Activated naive CD8-positive, alpha-beta T cell (primary cell): ENCODE results near the gene MIOX.
A peak's percentile ranks its signal among the peaks of the same experiment; 100 is the strongest.
"Not testable (repeated sequence)": the region's sequence is repeated elsewhere in the genome, so short reads cannot be mapped to it uniquely, and the experiment has no call there.

Experiments
- H3K27ac Mint-ChIP-seq: one replicate; pipeline ENCODE4 v1.8.0; 2021; ENCODE audit warnings: mixed read lengths
- H3K27me3 Mint-ChIP-seq: one replicate; pipeline ENCODE4 v1.8.0; 2021; ENCODE audit warnings: mixed read lengths
- H3K36me3 Mint-ChIP-seq: one replicate; pipeline ENCODE4 v1.8.0; 2021; ENCODE audit warnings: mixed read lengths
- H3K4me1 Mint-ChIP-seq: one replicate; pipeline ENCODE4 v1.8.0; 2021; ENCODE audit warnings: low read depth, mixed read lengths
- H3K4me3 Mint-ChIP-seq: one replicate; pipeline ENCODE4 v1.8.0; 2021; ENCODE audit warnings: mild to moderate bottlenecking, mixed read lengths
- H3K9me3 Mint-ChIP-seq: one replicate; pipeline ENCODE4 v1.8.0; 2021; ENCODE audit warnings: low read depth, mixed read lengths

Gene MIOX

DNA sequence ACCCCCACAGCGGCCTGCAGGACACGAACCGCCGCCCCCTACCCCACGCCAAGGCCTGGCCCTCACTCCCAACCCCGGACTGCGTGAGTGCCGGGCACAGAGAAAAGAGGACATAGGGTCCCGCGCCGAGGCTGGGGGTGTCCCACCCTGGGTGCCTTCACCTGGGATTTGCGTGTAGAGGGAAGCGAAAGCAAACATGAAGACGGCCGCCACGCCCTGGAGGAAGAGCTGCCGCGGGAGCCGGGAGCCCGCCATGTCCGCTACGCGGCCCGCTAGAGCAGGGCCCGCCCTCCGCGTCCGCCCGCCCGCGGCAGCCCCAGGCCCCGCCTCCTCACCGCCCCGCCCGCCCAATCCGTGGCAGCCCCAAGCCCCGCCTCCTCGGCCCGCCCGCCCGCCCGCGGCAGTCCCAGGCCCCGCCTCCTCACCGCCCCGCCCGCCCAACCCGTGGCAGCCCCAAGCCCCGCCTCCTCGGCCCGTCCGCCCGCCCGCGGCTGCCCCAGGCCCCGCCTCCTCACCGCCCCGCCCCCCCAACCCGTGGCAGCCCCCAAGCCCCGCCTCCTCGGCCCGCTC is 20.8 kb downstream of the MIOX start, which contains the start of gene LMF2:
TSS of gene LMF2 (minus strand) at position 282 of the 570 bp plus-strand sequence. CDS start at position 255, 27 bp downstream.
- H3K36me3 Mint-ChIP-seq, result no peaks in the 10 kb centered on the region

GRCh38 chr22:50507991-50508884 is 21.6 kb downstream of the MIOX start, which contains the start of gene NCAPH2:
NCAPH2 (plus strand) TSS chr22:50508224; CDS start chr22:50508338, 114 bp downstream.
- H3K4me3 Mint-ChIP-seq, result peak within 1 kb of the TSS; percentile 93
- H3K27me3 Mint-ChIP-seq, result no peaks in the 10 kb centered on the region
- no peaks in the 10 kb centered on the region for H3K36me3 Mint-ChIP-seq
- H3K9me3 Mint-ChIP-seq, result no peaks in the 10 kb centered on the region
- peak within 1 kb of the TSS; percentile 96 for H3K27ac Mint-ChIP-seq
- H3K4me1 Mint-ChIP-seq, result peaks cover 12% of the 10 kb centered on the region

More for the DNA sequence above, 20.8 kb downstream of the MIOX start, which contains the start of gene LMF2:
- Mint-ChIP-seq H3K4me1 (peaks cover 12% of the 10 kb centered on the region), H3K27ac (peak within 1 kb of the TSS; percentile 96), H3K27me3 (no peaks in the 10 kb centered on the region), H3K9me3 (no peaks in the 10 kb centered on the region), H3K4me3 (peak within 1 kb of the TSS; percentile 93)

- H3K4me1 Mint-ChIP-seq, result peaks cover 14% of the 10 kb centered on the region
- H3K27ac Mint-ChIP-seq, result peak overlapping the region; percentile 96
- no peaks in the 10 kb centered on the region for H3K27me3 Mint-ChIP-seq
- no peaks in the 10 kb centered on the region for H3K9me3 Mint-ChIP-seq
- H3K4me3 Mint-ChIP-seq, result peak overlapping the region; percentile 93
- no peaks in the 10 kb centered on the region for H3K36me3 Mint-ChIP-seq
Measured at GRCh38 chr22:50508897-50509296, 22.2 kb downstream of the MIOX start.

- Mint-ChIP-seq H3K4me3 (no peak overlapping the region), H3K9me3 (no peaks in the 10 kb centered on the region), H3K27me3 (no peaks in the 10 kb centered on the region), H3K27ac (no peak overlapping the region), H3K36me3 (no peaks in the 10 kb centered on the region), H3K4me1 (peaks cover 20% of the 10 kb centered on the region)
Measured at GRCh38 chr22:50513175-50513574, 26.5 kb downstream of the MIOX start.

- Mint-ChIP-seq H3K9me3 (no peaks in the 10 kb centered on the region), H3K27me3 (no peaks in the 10 kb centered on the region), H3K4me3 (no peak overlapping the region), H3K36me3 (no peaks in the 10 kb centered on the region), H3K4me1 (peaks cover 8% of the 10 kb centered on the region), H3K27ac (no peak overlapping the region)
Measured at GRCh38 chr22:50516068-50516467, 29.4 kb downstream of the MIOX start.

- Mint-ChIP-seq H3K27ac (no peak overlapping the region), H3K4me1 (peaks cover 8% of the 10 kb centered on the region), H3K27me3 (no peaks in the 10 kb centered on the region), H3K36me3 (no peaks in the 10 kb centered on the region), H3K9me3 (no peaks in the 10 kb centered on the region), H3K4me3 (no peak overlapping the region)
Measured at GRCh38 chr22:50516891-50517290, 30.2 kb downstream of the MIOX start.

DNA sequence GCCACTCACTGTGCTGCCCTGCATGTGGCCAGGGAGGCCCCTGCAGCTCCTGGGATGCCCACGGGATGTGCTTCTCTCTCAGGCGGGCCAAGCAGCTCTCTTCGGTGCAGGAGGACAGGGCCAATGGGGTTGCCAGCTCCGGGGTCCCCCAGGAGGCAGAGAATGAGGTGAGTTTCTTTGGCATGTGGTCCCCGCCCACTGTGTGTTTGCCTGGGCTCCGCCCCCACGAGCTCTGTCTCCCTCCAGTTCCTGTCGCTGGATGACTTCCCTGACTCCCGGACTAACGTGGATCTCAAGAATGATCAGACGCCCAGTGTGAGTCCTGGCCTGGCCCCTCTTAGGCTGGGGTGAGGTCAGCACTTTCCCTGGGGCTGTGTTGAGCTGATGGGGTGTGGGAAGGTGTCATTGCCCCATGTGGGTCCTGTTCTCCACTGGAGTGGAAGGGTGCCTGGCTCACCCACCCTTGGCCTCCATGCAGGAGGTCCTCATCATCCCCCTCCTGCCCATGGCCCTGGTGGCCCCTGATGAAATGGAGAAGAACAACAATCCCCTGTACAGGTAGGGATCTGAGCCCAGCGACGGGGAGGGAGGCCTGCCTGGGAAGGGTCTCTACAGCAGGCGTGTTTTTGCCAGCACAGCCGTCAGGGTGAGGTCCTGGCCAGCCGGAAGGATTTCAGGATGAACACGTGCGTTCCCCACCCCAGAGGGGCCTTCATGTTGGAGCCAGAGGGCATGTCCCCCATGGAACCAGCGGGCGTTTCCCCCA is 31.0 kb downstream of the MIOX start:
- Mint-ChIP-seq H3K36me3 (no peaks in the 10 kb centered on the region), H3K9me3 (no peaks in the 10 kb centered on the region), H3K4me3 (no peak overlapping the region), H3K27me3 (no peaks in the 10 kb centered on the region), H3K27ac (no peak overlapping the region), H3K4me1 (peaks cover 8% of the 10 kb centered on the region)

- Mint-ChIP-seq H3K36me3 (no peaks in the 10 kb centered on the region), H3K9me3 (no peaks in the 10 kb centered on the region), H3K27me3 (no peaks in the 10 kb centered on the region), H3K4me1 (peaks cover 9% of the 10 kb centered on the region), H3K4me3 (no peak overlapping the region), H3K27ac (no peak overlapping the region)
Measured at GRCh38 chr22:50518606-50519005, 31.9 kb downstream of the MIOX start.

GRCh38 chr22:50519151-50519550 is 32.5 kb downstream of the MIOX start:
- Mint-ChIP-seq H3K9me3 (no peaks in the 10 kb centered on the region), H3K27ac (no peak overlapping the region), H3K27me3 (no peaks in the 10 kb centered on the region), H3K4me1 (peaks cover 8% of the 10 kb centered on the region), H3K36me3 (no peaks in the 10 kb centered on the region), H3K4me3 (no peak overlapping the region)

- not testable (repeated sequence) for H3K27ac Mint-ChIP-seq, H3K36me3 Mint-ChIP-seq, H3K4me1 Mint-ChIP-seq, H3K27me3 Mint-ChIP-seq, H3K4me3 Mint-ChIP-seq, H3K9me3 Mint-ChIP-seq
Measured at GRCh38 chr22:50520184-50520583, 33.5 kb downstream of the MIOX start.

DNA sequence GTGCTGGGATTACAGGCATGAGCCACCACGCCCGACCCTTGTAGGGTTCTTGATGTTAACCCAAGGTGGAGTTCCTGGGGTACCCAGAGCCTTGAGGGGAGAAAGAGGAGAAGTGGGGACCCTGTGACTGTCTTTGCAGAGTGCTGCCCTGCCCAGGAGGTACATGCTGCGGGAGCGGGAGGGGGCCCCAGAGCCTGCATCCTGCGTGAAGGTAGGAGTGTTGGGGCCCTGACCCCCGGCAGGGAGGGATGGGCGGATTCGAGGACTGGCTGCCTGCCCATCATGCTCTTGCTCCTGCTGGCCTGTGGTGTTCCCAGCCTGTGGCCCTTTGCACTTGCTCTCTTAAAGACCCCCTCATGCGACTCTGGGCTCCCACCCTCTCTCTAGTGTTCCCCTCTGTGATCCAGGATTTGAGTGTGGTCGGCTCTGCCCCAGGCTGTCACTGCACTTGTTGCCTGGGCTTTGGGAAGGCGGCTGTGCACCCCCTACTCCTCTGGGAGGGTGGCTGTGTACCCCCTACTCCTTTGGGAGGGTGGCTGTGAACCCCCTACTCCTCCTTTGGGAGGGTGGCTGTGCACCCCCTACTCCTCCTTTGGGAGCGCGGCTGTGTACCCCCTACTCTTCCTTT is 34.3 kb downstream of the MIOX start:
- Mint-ChIP-seq H3K4me1 (peaks cover 7% of the 10 kb centered on the region), H3K9me3 (no peaks in the 10 kb centered on the region), H3K4me3 (no peak overlapping the region), H3K27ac (no peak overlapping the region), H3K36me3 (peaks cover 2% of the 10 kb centered on the region), H3K27me3 (no peaks in the 10 kb centered on the region)

- no peak overlapping the region for H3K4me3 Mint-ChIP-seq
- peaks cover 7% of the 10 kb centered on the region for H3K4me1 Mint-ChIP-seq
- H3K9me3 Mint-ChIP-seq, result no peaks in the 10 kb centered on the region
- peaks cover 2% of the 10 kb centered on the region for H3K36me3 Mint-ChIP-seq
- no peaks in the 10 kb centered on the region for H3K27me3 Mint-ChIP-seq
- no peak overlapping the region for H3K27ac Mint-ChIP-seq
Measured at GRCh38 chr22:50521710-50522109, 35.1 kb downstream of the MIOX start.

- peaks cover 2% of the 10 kb centered on the region for H3K36me3 Mint-ChIP-seq
- no peaks in the 10 kb centered on the region for H3K27me3 Mint-ChIP-seq
- no peaks in the 10 kb centered on the region for H3K9me3 Mint-ChIP-seq
- H3K4me3 Mint-ChIP-seq, result no peak overlapping the region
- H3K4me1 Mint-ChIP-seq, result peaks cover 12% of the 10 kb centered on the region
- no peak overlapping the region for H3K27ac Mint-ChIP-seq
Measured at GRCh38 chr22:50522208-50522805, 35.6 kb downstream of the MIOX start.

GRCh38 chr22:50522806-50523438 is 36.3 kb downstream of the MIOX start:
- Mint-ChIP-seq H3K27me3 (no peaks in the 10 kb centered on the region), H3K4me3 (peak overlapping the region; percentile 35), H3K4me1 (peaks cover 17% of the 10 kb centered on the region), H3K36me3 (peaks cover 2% of the 10 kb centered on the region), H3K9me3 (no peaks in the 10 kb centered on the region), H3K27ac (no peak overlapping the region)
